DND-41 (cell line): Measurements from ENCODE around the gene MVB12B.

Experiments
- ATAC-seq: fragments of 200-7000 bp; cut with Tn5 transposase; 3 replicates; pipeline ENCODE4 v1.9.1; 2021; ENCODE audit warnings: low read depth; ENCODE audit not compliant: insufficient read depth
- DNase-seq: peaks from one replicate; pipeline ENCODE4 v3.0.0-alpha.2; 2020
- H2AFZ ChIP-seq: 2 replicates; pipeline ENCODE4 v1.6.0; 2012; ENCODE audit warnings: low read depth, low read length
- H3K27ac ChIP-seq: 2 replicates; pipeline ENCODE4 v1.5.1; 2012; ENCODE audit warnings: low read length, inconsistent platforms
- H3K27me3 ChIP-seq: fragments of 200-600 bp; sonication (generic); 2 replicates; pipeline ENCODE4 v1.6.0; 2012; ENCODE audit warnings: low read length, mild to moderate bottlenecking, inconsistent platforms; ENCODE audit not compliant: insufficient read depth, poor library complexity
- H3K36me3 ChIP-seq: 2 replicates; pipeline ENCODE4 v1.5.1; 2012; ENCODE audit warnings: low read length, inconsistent platforms; ENCODE audit not compliant: insufficient read depth
- H3K4me1 ChIP-seq: 2 replicates; pipeline ENCODE4 v1.5.1; 2012; ENCODE audit warnings: mild to moderate bottlenecking, low read length; ENCODE audit not compliant: insufficient read depth
- H3K4me2 ChIP-seq: 2 replicates; pipeline ENCODE4 v1.6.0; 2012; ENCODE audit warnings: mild to moderate bottlenecking, moderate library complexity, low read length, inconsistent platforms; ENCODE audit not compliant: insufficient read depth
- H3K4me3 ChIP-seq, 2 experiments: fragments of 200-600 bp in 1 of 2; shearing (Covaris generic) in 1 of 2; 2 replicates each; pipeline ENCODE4 v1.5.1; 2012 to 2016; ENCODE audit warnings: inconsistent platforms in 2 of 2, low read length in 2 of 2, mild to moderate bottlenecking in 2 of 2, low read depth in 1 of 2, moderate library complexity in 1 of 2
- H3K79me2 ChIP-seq: 2 replicates; pipeline ENCODE4 v1.6.0; 2012; ENCODE audit warnings: low read length, inconsistent platforms; ENCODE audit not compliant: insufficient read depth
- H3K9ac ChIP-seq: 2 replicates; pipeline ENCODE4 v1.6.0; 2012; ENCODE audit warnings: low read depth, mild to moderate bottlenecking, inconsistent platforms, low read length, moderate library complexity
- H3K9me3 ChIP-seq: 2 replicates; pipeline ENCODE4 v1.5.1; 2012; ENCODE audit warnings: low read length, moderate library complexity, mild to moderate bottlenecking, inconsistent platforms; ENCODE audit not compliant: insufficient read depth, severe bottlenecking
- H4K20me1 ChIP-seq: 2 replicates; pipeline ENCODE4 v1.6.0; 2012; ENCODE audit warnings: low read length; ENCODE audit not compliant: insufficient read depth
- EZH2 ChIP-seq: IDR thresholded peaks from 3 replicates; pipeline ENCODE4 v1.6.1; 2012; ENCODE audit warnings: borderline replicate concordance, low read depth, mild to moderate bottlenecking, moderate library complexity, low read length, inconsistent platforms; ENCODE audit not compliant: severe bottlenecking
- TF ChIP-seq, protein P1 (sequence below): IDR thresholded peaks from 2 replicates; pipeline ENCODE4 v1.5.1; 2012; ENCODE audit warnings: borderline replicate concordance, low read length, moderate library complexity, mild to moderate bottlenecking; ENCODE audit not compliant: poor library complexity, severe bottlenecking; ENCODE audit errors: extremely low read depth

MVB12B gene

DNA sequence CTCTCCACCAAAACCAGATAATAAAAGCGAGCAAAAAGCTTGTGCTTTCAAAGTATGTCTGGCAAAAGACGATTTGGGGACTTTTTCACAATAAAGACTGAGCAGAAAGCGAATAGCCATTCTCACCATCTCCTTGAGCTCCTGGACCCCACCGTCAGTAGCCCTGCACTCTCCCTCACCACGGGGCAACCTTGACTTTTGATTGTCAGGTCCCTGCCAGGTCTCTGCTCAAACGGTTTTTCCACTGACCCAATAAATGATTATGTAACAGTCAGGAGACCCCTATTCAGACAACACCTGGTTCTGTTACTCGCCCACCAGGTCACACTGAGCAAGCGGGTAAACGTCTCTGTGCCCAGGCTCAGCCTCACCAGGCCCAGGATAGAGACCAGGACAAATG, 131.3 kb downstream of the MVB12B start:
- Histone ChIP-seq H3K36me3 (peaks cover 2% of the 10 kb centered on the region; the same call in 1 of the 2 replicates), H3K79me2 (no peaks in the 10 kb centered on the region), H3K4me1 (no peaks in the 10 kb centered on the region), H3K27me3 (no peaks in the 10 kb centered on the region), H3K4me2 (no peak overlapping the region), H2AFZ (no peak overlapping the region), H3K9ac (no peak overlapping the region), H4K20me1 (no peaks in the 10 kb centered on the region; the same call in 1 of the 2 replicates), H3K4me3 (no peak overlapping the region), H3K9me3 (no peaks in the 10 kb centered on the region), H3K27ac (no peak overlapping the region)
- DNase-seq = no peak
- ATAC-seq = no peak
- TF ChIP-seq EZH2 = no peak
- TF ChIP-seq, protein P1, sequence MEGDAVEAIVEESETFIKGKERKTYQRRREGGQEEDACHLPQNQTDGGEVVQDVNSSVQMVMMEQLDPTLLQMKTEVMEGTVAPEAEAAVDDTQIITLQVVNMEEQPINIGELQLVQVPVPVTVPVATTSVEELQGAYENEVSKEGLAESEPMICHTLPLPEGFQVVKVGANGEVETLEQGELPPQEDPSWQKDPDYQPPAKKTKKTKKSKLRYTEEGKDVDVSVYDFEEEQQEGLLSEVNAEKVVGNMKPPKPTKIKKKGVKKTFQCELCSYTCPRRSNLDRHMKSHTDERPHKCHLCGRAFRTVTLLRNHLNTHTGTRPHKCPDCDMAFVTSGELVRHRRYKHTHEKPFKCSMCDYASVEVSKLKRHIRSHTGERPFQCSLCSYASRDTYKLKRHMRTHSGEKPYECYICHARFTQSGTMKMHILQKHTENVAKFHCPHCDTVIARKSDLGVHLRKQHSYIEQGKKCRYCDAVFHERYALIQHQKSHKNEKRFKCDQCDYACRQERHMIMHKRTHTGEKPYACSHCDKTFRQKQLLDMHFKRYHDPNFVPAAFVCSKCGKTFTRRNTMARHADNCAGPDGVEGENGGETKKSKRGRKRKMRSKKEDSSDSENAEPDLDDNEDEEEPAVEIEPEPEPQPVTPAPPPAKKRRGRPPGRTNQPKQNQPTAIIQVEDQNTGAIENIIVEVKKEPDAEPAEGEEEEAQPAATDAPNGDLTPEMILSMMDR = no peak

DNA sequence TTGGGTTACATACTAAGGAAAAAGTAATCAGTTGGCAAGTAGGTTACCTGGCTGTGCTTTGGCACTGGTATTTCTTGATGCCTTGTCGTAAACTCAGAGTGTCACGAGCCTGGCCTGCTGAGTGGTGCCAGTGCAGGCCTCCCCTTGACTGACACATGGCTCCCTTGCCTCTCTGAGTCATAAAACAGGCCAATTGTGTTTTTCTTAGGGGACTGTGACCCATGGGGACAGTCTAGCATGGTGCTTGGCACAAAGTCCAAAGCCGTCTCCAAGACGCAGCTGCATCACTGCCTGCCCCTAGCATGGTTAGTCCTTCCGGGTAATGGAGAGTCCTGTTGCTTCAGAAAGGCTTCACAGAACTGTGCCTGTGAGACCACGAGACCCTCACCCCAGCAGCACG, 132.5 kb downstream of the MVB12B start:
- no peak for TF ChIP-seq EZH2
- TF ChIP-seq, protein P1 = no peak
- Histone ChIP-seq H3K79me2 (no peaks in the 10 kb centered on the region), H3K4me3 (no peak overlapping the region), H3K27ac (no peak overlapping the region), H3K4me2 (no peak overlapping the region), H4K20me1 (no peaks in the 10 kb centered on the region; the same call in 1 of the 2 replicates), H3K36me3 (no peaks in the 10 kb centered on the region), H3K9me3 (no peaks in the 10 kb centered on the region), H3K4me1 (no peaks in the 10 kb centered on the region), H3K9ac (no peak overlapping the region), H3K27me3 (no peaks in the 10 kb centered on the region), H2AFZ (no peak overlapping the region)
- DNase-seq (no peak), ATAC-seq (no peak)

DNA sequence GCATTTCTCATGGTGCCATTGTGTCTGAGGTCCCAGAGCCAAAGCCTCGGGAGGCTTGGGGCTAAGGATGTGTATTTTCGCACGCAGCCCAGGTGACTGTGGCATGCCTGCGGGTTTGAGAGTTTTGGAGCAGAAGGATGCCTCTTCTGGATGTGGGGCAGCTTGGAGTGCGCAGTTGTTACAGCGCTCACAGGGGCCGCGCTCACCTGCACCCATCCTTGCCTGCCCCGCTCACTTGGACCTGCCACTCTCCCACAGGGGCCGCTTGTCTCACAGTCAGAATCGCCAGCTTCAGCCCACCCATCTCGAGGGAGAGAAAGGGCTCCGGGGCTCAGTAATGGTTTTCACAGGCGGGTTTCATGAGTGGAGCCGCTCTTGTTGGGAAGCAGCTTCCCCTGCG, 132.9 kb downstream of the MVB12B start:
- Histone ChIP-seq H3K27me3 (no peaks in the 10 kb centered on the region), H3K4me1 (no peaks in the 10 kb centered on the region), H3K36me3 (no peaks in the 10 kb centered on the region), H3K4me2 (no peak overlapping the region), H2AFZ (no peak overlapping the region), H4K20me1 (no peaks in the 10 kb centered on the region; the same call in 1 of the 2 replicates), H3K9ac (no peak overlapping the region), H3K4me3 (no peak overlapping the region), H3K9me3 (no peaks in the 10 kb centered on the region), H3K79me2 (no peaks in the 10 kb centered on the region), H3K27ac (no peak overlapping the region)
- TF ChIP-seq, protein P1 = no peak
- TF ChIP-seq EZH2 = no peak
- DNase-seq = no peak
- no peak for ATAC-seq
